Liver (tissue), 9 donors: ENCODE data around the gene TICAM2. TPM values are rescaled to one million over a fixed set of nuclear protein-coding genes. Genes with fewer than 3 reads are reported as not detected.

Source experiments
- DNase-seq: peaks from one replicate; pipeline ENCODE4 v3.0.0-alpha.2; 2017; ENCODE audit warnings: low spot score
- H3K27ac ChIP-seq, 2 donors: one replicate each; pipeline ENCODE4 v1.7.0; 2013; ENCODE audit warnings: inconsistent platforms in 2 of 2, low read length in 2 of 2, control low read depth in 1 of 2, low read depth in 1 of 2, mild to moderate bottlenecking in 1 of 2
- H3K27me3 ChIP-seq, 4 donors: one replicate each; pipeline versions ENCODE4 v1.6.1 to v1.7.0; 2013; ENCODE audit warnings: low read length in 3 of 4, inconsistent platforms in 1 of 4, mild to moderate bottlenecking in 1 of 4, moderate library complexity in 1 of 4; ENCODE audit not compliant: control insufficient read depth in 4 of 4, insufficient read depth in 4 of 4
- H3K36me3 ChIP-seq, 4 donors: one replicate each; pipeline versions ENCODE4 v1.6.1 to v1.7.0; 2013; ENCODE audit warnings: low read length in 3 of 4, mild to moderate bottlenecking in 3 of 4, low read depth in 1 of 4, moderate library complexity in 1 of 4; ENCODE audit not compliant: control insufficient read depth in 4 of 4, insufficient read depth in 3 of 4
- H3K4me1 ChIP-seq, 4 donors: one replicate each; pipeline versions ENCODE4 v1.6.1 to v1.7.0; 2013; ENCODE audit warnings: low read length in 3 of 4, mild to moderate bottlenecking in 3 of 4, moderate library complexity in 1 of 4; ENCODE audit not compliant: control insufficient read depth in 4 of 4, insufficient read depth in 4 of 4
- H3K4me3 ChIP-seq, 3 donors: one replicate each; pipeline versions ENCODE4 v1.6.1 to v1.7.0; 2013; ENCODE audit warnings: low read length in 3 of 3, control low read depth in 1 of 3, low read depth in 1 of 3, mild to moderate bottlenecking in 1 of 3
- H3K9ac ChIP-seq, 2 donors: one replicate each; pipeline ENCODE4 v1.7.0; 2013; ENCODE audit warnings: low read length in 2 of 2, mild to moderate bottlenecking in 2 of 2, moderate library complexity in 2 of 2, control low read depth in 1 of 2, low read depth in 1 of 2
- H3K9me3 ChIP-seq, 4 donors: one replicate each; pipeline versions ENCODE4 v1.6.1 to v1.7.0; 2013; ENCODE audit warnings: low read length in 3 of 4; ENCODE audit not compliant: control insufficient read depth in 4 of 4
- ATF3 ChIP-seq: IDR thresholded peaks from 2 replicates; pipeline ENCODE4 v1.6.1; 2016; ENCODE audit warnings: antibody characterized with exemption
- FOXA1 ChIP-seq: IDR thresholded peaks from 2 replicates; pipeline ENCODE4 v1.6.1; 2016; ENCODE audit warnings: antibody characterized with exemption
- FOXA2 ChIP-seq: IDR thresholded peaks from 2 replicates; pipeline ENCODE4 v1.6.1; 2016; ENCODE audit warnings: antibody characterized with exemption
- GABPA ChIP-seq, 2 donors: IDR thresholded peaks in 1 of 2; conservative IDR thresholded peaks in 1 of 2; 2 replicates each; pipeline ENCODE4 v1.6.1; 2016; ENCODE audit warnings: antibody characterized with exemption in 2 of 2, mild to moderate bottlenecking in 1 of 2, moderate library complexity in 1 of 2
- HNF4A ChIP-seq, 2 donors: conservative IDR thresholded peaks; 2 replicates each; pipeline ENCODE4 v1.6.1; 2016; ENCODE audit warnings: antibody characterized with exemption in 2 of 2, mild to moderate bottlenecking in 2 of 2
- JUND ChIP-seq, 2 donors: IDR thresholded peaks; 2 replicates each; pipeline ENCODE4 v1.6.1; 2016; ENCODE audit warnings: antibody characterized with exemption in 2 of 2
- MAX ChIP-seq: IDR thresholded peaks from 2 replicates; pipeline ENCODE4 v1.6.1; 2016; ENCODE audit warnings: antibody characterized with exemption
- NR2F2 ChIP-seq: IDR thresholded peaks from 2 replicates; pipeline ENCODE4 v1.6.1; 2016; ENCODE audit warnings: antibody characterized with exemption
- RAD21 ChIP-seq, 2 donors: IDR thresholded peaks; 2 replicates each; pipeline ENCODE4 v1.6.1; 2016; ENCODE audit warnings: antibody characterized with exemption in 2 of 2, mild to moderate bottlenecking in 2 of 2
- REST ChIP-seq: IDR thresholded peaks from 2 replicates; pipeline ENCODE4 v1.6.1; 2016; ENCODE audit warnings: antibody characterized with exemption, mild to moderate bottlenecking
- RXRA ChIP-seq, 2 donors: IDR thresholded peaks; 2 replicates each; pipeline ENCODE4 v1.6.1; 2017 to 2018; ENCODE audit warnings: antibody characterized with exemption in 2 of 2, mild to moderate bottlenecking in 1 of 2
- SP1 ChIP-seq: IDR thresholded peaks from 2 replicates; pipeline ENCODE4 v1.6.1; 2018; ENCODE audit warnings: antibody characterized with exemption, mild to moderate bottlenecking
- YY1 ChIP-seq: IDR thresholded peaks from 2 replicates; pipeline ENCODE4 v1.6.1; 2016; ENCODE audit warnings: antibody characterized with exemption, mild to moderate bottlenecking
- ZBTB33 ChIP-seq: IDR thresholded peaks from 2 replicates; pipeline ENCODE4 v1.6.1; 2016; ENCODE audit warnings: antibody characterized with exemption
- WGBS: extraction: QIAGEN DNeasy Blood & Tissue Kit; methylation state at CpG from one replicate; pipeline ENCODE4 v1.1.7; 2013; 5-methylcytosine and 5-hydroxymethylcytosine counted together
- polyA plus RNA-seq, 2 donors: library from polyadenylated mRNA; stranded (reverse) in 1 of 2; unstranded in 1 of 2; fragments of 200-250 nt in 1 of 2; fragments of >200 nt in 1 of 2; fragmentation: Nextera tagmentation in 1 of 2; extraction: Ambion mirVana in 1 of 2; gene quantifications; one replicate each; pipeline versions ENCODE4 v1.2.1 to v1.2.3, GENCODE V29; 2013 to 2015
- total RNA-seq, 2 donors: library from RNA; depleted of rRNA; stranded (reverse); fragments of >200 nt; gene quantifications; one replicate each; pipeline ENCODE4 v1.2.3, GENCODE V29; 2014
- donor health status: healthy.
- donor health status: healthy.
- donor health status: healthy.
- donor health status: healthy.
- donor health status: healthy.

The TICAM2 gene
- total and polyA plus RNA-seq, 4 donors = 0.50 to 1.5 (median 0.95) TPM

GRCh38 chr5:115544436-115545350 is 57.6 kb downstream of the TICAM2 start, which contains the start of gene FEM1C (continued):
- TF ChIP-seq RXRA (IDR thresholded peaks at IDR 0.05) = no peak
- no peak for TF ChIP-seq NR2F2
- TF ChIP-seq FOXA1 = no peak

- Histone ChIP-seq H3K9me3 (no peaks in the 10 kb centered on the region), H3K27ac (peak overlapping the region; percentile 100), H3K27me3 (no peaks in the 10 kb centered on the region), H3K4me3 (peak overlapping the region; percentile 83 to 94 (median 84)), H3K36me3 (peaks cover 0 to 2% (median under 1%) of the 10 kb centered on the region in 4 donors), H3K9ac (peak overlapping the region; percentile 98), H3K4me1 (peaks cover 4 to 34% (median 23%) of the 10 kb centered on the region in 4 donors)
- under 1% methylated on average over 20 of the region's 20 CpGs for WGBS
- TF ChIP-seq FOXA2 (no peak), ATF3 (no peak), REST (no peak), HNF4A (conservative IDR thresholded peaks at IDR 0.05) (no peak), JUND (IDR thresholded peaks at IDR 0.05) (no peak), ZBTB33 (no peak)
- DNase-seq = no peak
Measured at GRCh38 chr5:115544043-115544435, 58.2 kb downstream of the TICAM2 start.

GRCh38 chr5:115543365-115544042 is 58.8 kb downstream of the TICAM2 start:
- H3K9me3 ChIP-seq = no peaks in the 10 kb centered on the region
- WGBS = 2% methylated on average over 15 of the region's 15 CpGs
- DNase-seq = no peak
- peaks cover 6 to 39% (median 26%) of the 10 kb centered on the region in 4 donors for H3K4me1 ChIP-seq
- peak overlapping the region; percentile 98 for H3K9ac ChIP-seq
- peaks cover 0 to 3% (median under 1%) of the 10 kb centered on the region in 4 donors for H3K36me3 ChIP-seq
- peak overlapping the region; percentile 83 to 94 (median 84) for H3K4me3 ChIP-seq
- no peaks in the 10 kb centered on the region for H3K27me3 ChIP-seq
- peak overlapping the region; percentile 100 for H3K27ac ChIP-seq
- TF ChIP-seq FOXA1 (no peak), RAD21 (IDR thresholded peaks at IDR 0.05) (no peak), ZBTB33 (no peak), SP1 (peak; percentile 59), YY1 (no peak), MAX (no peak), GABPA (IDR thresholded peaks at IDR 0.05 in 1 of 2, conservative IDR thresholded peaks at IDR 0.05 in 1 of 2) (no peak), ATF3 (no peak), HNF4A (conservative IDR thresholded peaks at IDR 0.05) (peak; percentile 75 to 84), RXRA (IDR thresholded peaks at IDR 0.05) (no peak), REST (peak; percentile 9), FOXA2 (no peak), NR2F2 (no peak)
